Measurements from ENCODE around the gene FCN3. TPM values are rescaled to one million over a fixed set of nuclear protein-coding genes. Genes with fewer than 3 reads are reported as not detected.

Gene FCN3
- polyA plus RNA-seq, 2 of the 4 experiments (the other 2 are of a cell fraction): not detected

DNA sequence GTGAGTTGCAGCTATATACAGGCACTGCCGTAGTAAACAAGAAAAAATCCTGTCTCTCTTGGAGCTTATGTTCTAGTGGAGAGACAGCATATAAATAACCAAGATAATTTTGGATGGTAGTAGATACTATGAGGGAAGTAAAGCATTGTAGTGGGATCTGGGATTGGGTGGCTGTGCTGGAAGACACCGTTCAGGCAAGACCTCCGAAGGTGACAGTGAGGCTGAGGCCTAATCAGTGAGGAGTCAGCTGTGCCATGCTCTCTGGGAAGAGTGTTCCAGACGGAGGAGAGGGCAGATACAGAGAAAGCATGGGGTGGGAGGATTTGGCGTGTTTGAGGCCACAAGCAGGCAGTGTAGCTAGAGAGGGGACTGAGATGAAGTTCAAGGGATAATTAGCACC, 46.7 kb downstream of the FCN3 start (continued):
- TF ChIP-seq NFE2L2 (conservative IDR thresholded peaks at IDR 0.05; ENCODE audit: low read length): no peak
- no peak for TF ChIP-seq CTCF (IDR thresholded peaks at IDR 0.05)
- TF ChIP-seq JUNB (IDR thresholded peaks at IDR 0.05): no peak
- no peak for TF ChIP-seq EP300 (IDR thresholded peaks at IDR 0.05)
- TF ChIP-seq HMGXB4 (CRISPR knock-in tag; IDR thresholded peaks at IDR 0.05; ENCODE audit: borderline replicate concordance): no peak
- TF ChIP-seq ATOH8 (CRISPR knock-in tag; IDR thresholded peaks at IDR 0.05; ENCODE audit: low read depth): no peak
- no peak for TF ChIP-seq BHLHE40 (IDR thresholded peaks at IDR 0.05; ENCODE audit: low read depth, low read length)

DNA sequence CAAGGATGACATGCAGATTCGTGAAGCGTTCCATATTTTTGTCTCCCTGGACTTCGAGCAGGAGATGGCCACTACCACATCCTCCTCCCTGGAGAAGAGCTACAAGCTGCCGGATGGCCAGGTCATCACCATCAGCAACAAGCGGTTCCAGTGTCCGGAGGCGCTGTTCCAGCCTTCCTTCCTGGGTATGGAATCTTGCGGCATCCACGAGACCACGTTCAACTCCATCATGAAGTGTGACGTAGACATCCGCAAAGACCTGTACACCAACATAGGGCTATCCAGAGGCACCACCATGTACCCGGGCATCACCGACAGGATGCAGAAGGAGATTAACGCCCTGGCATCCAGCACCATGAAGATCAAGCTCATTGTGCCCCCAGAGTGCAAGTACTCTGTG, 49.3 kb downstream of the FCN3 start:
- ChIA-PET POLR2A (no interaction called here), CTCF (interaction anchor here (1.4 to 4.8 kb wide), 2 partner anchors 8 to 341 kb away, joined by 3 to 29 read pairs; no protein-coding TSS in a partner anchor)
- ATAC-seq (no peak), DNase-seq (ENCODE audit: low read depth in 1 of 2, low spot score in 1 of 2) (no peak), FAIRE-seq (no peak)
- Histone ChIP-seq H3K27ac (no peak overlapping the region), H3K4me3 (no peak overlapping the region), H3K9me3 (no peaks in the 10 kb centered on the region), H3K4me2 (no peak overlapping the region), H3K4me1 (peaks cover 8% of the 10 kb centered on the region; the same call in 2 of the 3 replicates)
- TF ChIP-seq SMC3 (IDR thresholded peaks at IDR 0.05) (no peak), HOXA7 (CRISPR knock-in tag; IDR thresholded peaks at IDR 0.05) (no peak), E2F6 (IDR thresholded peaks at IDR 0.05; ENCODE audit: borderline replicate concordance, low read depth) (no peak), TFCP2L1 (CRISPR knock-in tag; IDR thresholded peaks at IDR 0.05) (no peak), GATA3 (IDR thresholded peaks at IDR 0.05; ENCODE audit: borderline replicate concordance) (no peak), FOSB (CRISPR knock-in tag; IDR thresholded peaks at IDR 0.05) (no peak), RCOR1 (IDR thresholded peaks at IDR 0.05; ENCODE audit: low read depth, low read length) (no peak), FOXS1 (CRISPR knock-in tag; IDR thresholded peaks at IDR 0.05) (no peak), ZC3H11A (IDR thresholded peaks at IDR 0.05) (no peak), KDM5A (IDR thresholded peaks at IDR 0.05) (no peak)
- TF ChIP-seq, protein P1, sequence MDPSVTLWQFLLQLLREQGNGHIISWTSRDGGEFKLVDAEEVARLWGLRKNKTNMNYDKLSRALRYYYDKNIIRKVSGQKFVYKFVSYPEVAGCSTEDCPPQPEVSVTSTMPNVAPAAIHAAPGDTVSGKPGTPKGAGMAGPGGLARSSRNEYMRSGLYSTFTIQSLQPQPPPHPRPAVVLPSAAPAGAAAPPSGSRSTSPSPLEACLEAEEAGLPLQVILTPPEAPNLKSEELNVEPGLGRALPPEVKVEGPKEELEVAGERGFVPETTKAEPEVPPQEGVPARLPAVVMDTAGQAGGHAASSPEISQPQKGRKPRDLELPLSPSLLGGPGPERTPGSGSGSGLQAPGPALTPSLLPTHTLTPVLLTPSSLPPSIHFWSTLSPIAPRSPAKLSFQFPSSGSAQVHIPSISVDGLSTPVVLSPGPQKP (IDR thresholded peaks at IDR 0.05; ENCODE audit: low read depth, low read length): no peak
- 94% methylated on average over 15 of the region's 15 CpGs for WGBS (ENCODE audit: missing lambda C conversion rate)

DNA sequence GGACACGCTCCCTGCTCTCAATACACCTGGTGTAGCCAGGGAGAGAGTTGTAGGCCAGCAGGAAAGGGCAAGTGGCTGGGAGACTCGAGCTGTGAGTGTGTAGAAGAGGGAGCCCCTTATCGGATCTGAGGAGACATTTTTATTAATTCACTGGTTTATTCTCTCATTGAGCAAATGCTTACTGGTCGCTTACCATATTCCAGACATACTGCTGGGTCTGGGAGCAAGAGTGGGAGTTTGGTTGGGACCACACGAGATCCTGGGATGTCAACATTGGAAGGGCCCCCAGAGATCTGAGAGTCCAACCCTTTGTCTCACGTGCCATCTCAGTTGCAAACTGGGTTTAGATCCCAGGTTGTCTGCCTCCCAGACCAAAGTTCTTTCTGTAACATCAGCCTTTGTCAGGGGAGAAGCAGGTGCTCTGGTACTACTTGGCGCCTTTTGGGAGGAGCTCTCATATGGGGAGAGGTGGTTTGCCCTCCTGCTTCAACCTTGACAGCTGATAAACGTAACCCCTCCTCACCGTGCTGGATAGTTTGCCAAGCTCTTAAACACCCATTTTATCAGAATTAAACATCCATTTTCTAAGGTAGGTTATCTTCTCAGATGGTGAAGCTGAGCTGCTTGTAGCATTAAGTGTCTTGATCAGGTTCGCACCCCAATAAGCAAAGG, 51.9 kb downstream of the FCN3 start:
- ChIA-PET POLR2A (interaction anchor here (0.9 to 1.0 kb wide), 2 partner anchors 19 to 44 kb away, joined by 3 to 4 read pairs; partner anchors contain the start of genes MAP3K6 and SYTL1), CTCF (interaction anchor here (0.7 to 4.8 kb wide), 8 partner anchors 10 to 43 kb away, joined by 3 to 29 read pairs (median 4); no protein-coding TSS in a partner anchor)
- DNase-seq (ENCODE audit: low read depth in 1 of 2, low spot score in 1 of 2) (no peak), ATAC-seq (no peak), FAIRE-seq (no peak)
- peaks cover 8% of the 10 kb centered on the region; the same call in 2 of the 3 replicates for H3K4me1 ChIP-seq
- peak overlapping the region; percentile 97 to 98 for H3K27ac ChIP-seq
- H3K9me3 ChIP-seq: no peaks in the 10 kb centered on the region
- WGBS (ENCODE audit: missing lambda C conversion rate): 14% methylated on average over 9 of the region's 10 CpGs
- peak overlapping the region; percentile 99 for H3K4me3 ChIP-seq
- H3K4me2 ChIP-seq: peak overlapping the region; percentile 94
- TF ChIP-seq ZNF302 (CRISPR knock-in tag; IDR thresholded peaks at IDR 0.05): no peak
- no peak for TF ChIP-seq SMC3 (IDR thresholded peaks at IDR 0.05)
- TF ChIP-seq KDM5A (IDR thresholded peaks at IDR 0.05): peak; percentile 3; the same call in 1 of the 2 replicates

Data from A549 (cell line).